Stimulated activated CD4-positive, alpha-beta T cell treated with anti-CD3 and anti-CD28 coated beads, Interleukin-2, amount 100 ng/mL, for 4 hours (primary cell): ENCODE results near the gene UGT2B10.
"Not testable (repeated sequence)": the region's sequence is repeated elsewhere in the genome, so short reads cannot be mapped to it uniquely, and the experiment has no call there.

Experiments used
- DNase-seq: peaks from one replicate; pipeline ENCODE4 v3.0.0-alpha.2; 2020; ENCODE audit warnings: low read depth

The UGT2B10 gene

GRCh38 chr4:68815617-68816409 is at the start of gene UGT2B10:
Gene UGT2B10 (plus strand): TSS chr4:68815994. CDS start chr4:68816020, 26 bp downstream.
- not testable (repeated sequence) for DNase-seq

- DNase-seq, result not testable (repeated sequence)
Observed at GRCh38 chr4:68771836-68772235, 44.0 kb upstream of the UGT2B10 start.

- DNase-seq, result no peak
Observed at GRCh38 chr4:68773699-68774098, 42.1 kb upstream of the UGT2B10 start.

- no peak for DNase-seq
Observed at GRCh38 chr4:68780232-68780631, 35.6 kb upstream of the UGT2B10 start.

GRCh38 chr4:68797048-68797447 is 18.7 kb upstream of the UGT2B10 start:
- DNase-seq, result no peak

- DNase-seq, result no peak
Observed at GRCh38 chr4:68797618-68798017, 18.2 kb upstream of the UGT2B10 start.

- no peak for DNase-seq
Observed at GRCh38 chr4:68803013-68803412, 12.8 kb upstream of the UGT2B10 start.

- DNase-seq, result no peak
Observed at GRCh38 chr4:68808060-68808459, 7.7 kb upstream of the UGT2B10 start.

- no peak for DNase-seq
Observed at GRCh38 chr4:68810919-68811318, 4.9 kb upstream of the UGT2B10 start.

- DNase-seq, result not testable (repeated sequence)
Observed at GRCh38 chr4:68816410-68817265, 844 bp downstream of the UGT2B10 start.

GRCh38 chr4:68817386-68817785 is 1.6 kb downstream of the UGT2B10 start:
- DNase-seq, result no peak

GRCh38 chr4:68818030-68818462 is 2.3 kb downstream of the UGT2B10 start:
- not testable (repeated sequence) for DNase-seq

GRCh38 chr4:68831642-68832041 is 15.8 kb downstream of the UGT2B10 start:
- DNase-seq, result no peak

GRCh38 chr4:68850293-68850692 is 34.5 kb downstream of the UGT2B10 start:
- no peak for DNase-seq

- no peak for DNase-seq
Observed at GRCh38 chr4:68855771-68856170, 40.0 kb downstream of the UGT2B10 start.

GRCh38 chr4:68858039-68858438 is 42.2 kb downstream of the UGT2B10 start:
- no peak for DNase-seq

GRCh38 chr4:68859655-68860054 is 43.9 kb downstream of the UGT2B10 start:
- no peak for DNase-seq

GRCh38 chr4:68861057-68861456 is 45.3 kb downstream of the UGT2B10 start:
- no peak for DNase-seq

GRCh38 chr4:68864438-68865187 is 48.8 kb downstream of the UGT2B10 start:
- DNase-seq, result no peak

- no peak for DNase-seq
Observed at GRCh38 chr4:68865188-68865638, 49.4 kb downstream of the UGT2B10 start.

- DNase-seq, result no peak
Observed at GRCh38 chr4:68865760-68866159, 50.0 kb downstream of the UGT2B10 start.

GRCh38 chr4:68869274-68869773 is 53.5 kb downstream of the UGT2B10 start:
- no peak for DNase-seq
